ENCODE results near the gene MATN1. TPM values are rescaled to one million over a fixed set of nuclear protein-coding genes. Genes with fewer than 3 reads are reported as not detected.

The MATN1 gene
- total RNA-seq, 1 experiment from 2014 or later: 1.2 TPM

- in situ Hi-C loops (cut with HindIII; ENCODE audit: low sequenced_read_pairs): no loop called here
- no peak for DNase-seq (ENCODE audit: low spot score)
Measured at GRCh38 chr1:30678209-30678608, 45.2 kb downstream of the MATN1 start.

GRCh38 chr1:30677471-30677870 is 45.9 kb downstream of the MATN1 start:
- no peak for DNase-seq (ENCODE audit: low spot score)
- in situ Hi-C loops (cut with HindIII; ENCODE audit: low sequenced_read_pairs): no loop called here

- in situ Hi-C loops (cut with HindIII; ENCODE audit: low sequenced_read_pairs): no loop called here
- no peak for DNase-seq (ENCODE audit: low spot score)
Measured at GRCh38 chr1:30675761-30676160, 47.6 kb downstream of the MATN1 start.

GRCh38 chr1:30675289-30675688 is 48.1 kb downstream of the MATN1 start:
- DNase-seq (ENCODE audit: low spot score): no peak
- in situ Hi-C loops (cut with HindIII; ENCODE audit: low sequenced_read_pairs): no loop called here

- no peak for DNase-seq (ENCODE audit: low spot score)
- in situ Hi-C loops (cut with HindIII; ENCODE audit: low sequenced_read_pairs): no loop called here
Measured at GRCh38 chr1:30673395-30673794, 50.0 kb downstream of the MATN1 start.

- in situ Hi-C loops (cut with HindIII; ENCODE audit: low sequenced_read_pairs): no loop called here
Measured at GRCh38 chr1:30672661-30673060, 50.7 kb downstream of the MATN1 start.

GRCh38 chr1:30670240-30671060 is 52.9 kb downstream of the MATN1 start:
- in situ Hi-C loops (cut with HindIII; ENCODE audit: low sequenced_read_pairs): no loop called here
- no peak for DNase-seq (ENCODE audit: low spot score)

More at GRCh38 chr1:30672661-30673060, 50.7 kb downstream of the MATN1 start:
- DNase-seq (ENCODE audit: low spot score): no peak

GRCh38 chr1:30668546-30669327 is 54.6 kb downstream of the MATN1 start:
- in situ Hi-C loops (cut with HindIII; ENCODE audit: low sequenced_read_pairs): no loop called here
- no peak for DNase-seq (ENCODE audit: low spot score)

- no peak for DNase-seq (ENCODE audit: low spot score)
- in situ Hi-C loops (cut with HindIII; ENCODE audit: low sequenced_read_pairs): no loop called here
Measured at GRCh38 chr1:30668024-30668423, 55.4 kb downstream of the MATN1 start.

GRCh38 chr1:30666756-30667273 is 56.6 kb downstream of the MATN1 start:
- DNase-seq (ENCODE audit: low spot score): no peak
- in situ Hi-C loops (cut with HindIII; ENCODE audit: low sequenced_read_pairs): no loop called here

- in situ Hi-C loops (cut with HindIII; ENCODE audit: low sequenced_read_pairs): no loop called here
- no peak for DNase-seq (ENCODE audit: low spot score)
Measured at GRCh38 chr1:30665216-30666010, 58.0 kb downstream of the MATN1 start.

- in situ Hi-C loops (cut with HindIII; ENCODE audit: low sequenced_read_pairs): no loop called here
- peak; percentile 6 for DNase-seq (ENCODE audit: low spot score)
Measured at GRCh38 chr1:30664103-30664755, 59.2 kb downstream of the MATN1 start.

GRCh38 chr1:30663596-30664091 is 59.7 kb downstream of the MATN1 start:
- DNase-seq (ENCODE audit: low spot score): no peak
- in situ Hi-C loops (cut with HindIII; ENCODE audit: low sequenced_read_pairs): no loop called here

- no peak for DNase-seq (ENCODE audit: low spot score)
- in situ Hi-C loops (cut with HindIII; ENCODE audit: low sequenced_read_pairs): no loop called here
Measured at GRCh38 chr1:30662291-30662840, 61.0 kb downstream of the MATN1 start.

GRCh38 chr1:30661311-30661710 is 62.1 kb downstream of the MATN1 start:
- no peak for DNase-seq (ENCODE audit: low spot score)
- in situ Hi-C loops (cut with HindIII; ENCODE audit: low sequenced_read_pairs): no loop called here
